Neural progenitor cell (in vitro differentiated cells): ENCODE measurements around the gene RERE. TPM values are rescaled to one million over a fixed set of nuclear protein-coding genes. Genes with fewer than 3 reads are reported as not detected.

Experiments used
- DNase-seq: peaks from one replicate; pipeline ENCODE4 v3.0.0-alpha.2; 2016; ENCODE audit warnings: low spot score
- H2AFZ ChIP-seq: fragments of 200-600 bp; sonication (generic); replicated peaks from 2 replicates; pipeline ENCODE4 v1.6.1; 2016; ENCODE audit warnings: antibody characterized with exemption
- H3F3A ChIP-seq: fragments of 200-600 bp; sonication (generic); 2 replicates; pipeline ENCODE4 v1.6.1; 2016; ENCODE audit warnings: antibody characterized with exemption, low read depth
- H3K27ac ChIP-seq: fragments of 200-600 bp; sonication (generic); 2 replicates; pipeline ENCODE4 v1.5.1; 2016; ENCODE audit warnings: mild to moderate bottlenecking
- H3K27me3 ChIP-seq: fragments of 200-600 bp; sonication (generic); 2 replicates; pipeline ENCODE4 v1.6.1; 2016; ENCODE audit warnings: mild to moderate bottlenecking, moderate library complexity
- H3K36me3 ChIP-seq: fragments of 200-600 bp; sonication (generic); 2 replicates; pipeline ENCODE4 v1.5.1; 2016
- H3K4me1 ChIP-seq: fragments of 200-600 bp; sonication (generic); 2 replicates; pipeline ENCODE4 v1.6.1; 2016; ENCODE audit warnings: mixed run types
- H3K4me2 ChIP-seq: fragments of 200-600 bp; sonication (generic); 2 replicates; pipeline ENCODE4 v1.6.1; 2016
- H3K4me3 ChIP-seq: fragments of 200-600 bp; sonication (generic); 2 replicates; pipeline ENCODE4 v1.5.1; 2016
- H3K79me2 ChIP-seq: fragments of 200-600 bp; sonication (generic); 2 replicates; pipeline ENCODE4 v1.6.1; 2016; ENCODE audit warnings: low read depth
- H3K9ac ChIP-seq: fragments of 200-600 bp; sonication (generic); 2 replicates; pipeline ENCODE4 v1.6.1; 2016
- H3K9me3 ChIP-seq: fragments of 200-600 bp; sonication (generic); 2 replicates; pipeline ENCODE4 v1.5.1; 2016; ENCODE audit warnings: low read depth
- H4K20me1 ChIP-seq: fragments of 200-600 bp; sonication (generic); 2 replicates; pipeline ENCODE4 v1.6.1; 2016; ENCODE audit warnings: low read depth
- H3K27ac Mint-ChIP-seq: 3 replicates; pipeline ENCODE4 v1.8.0; 2021; ENCODE audit warnings: mixed read lengths
- H3K27me3 Mint-ChIP-seq: 2 replicates; pipeline ENCODE4 v1.8.0; 2022; ENCODE audit warnings: low read depth, mild to moderate bottlenecking, inconsistent platforms, moderate library complexity, mixed read lengths; ENCODE audit not compliant: insufficient read depth
- H3K36me3 Mint-ChIP-seq: 3 replicates; pipeline ENCODE4 v1.8.0; 2021; ENCODE audit warnings: mixed read lengths
- H3K4me1 Mint-ChIP-seq: 3 replicates; pipeline ENCODE4 v1.8.0; 2021; ENCODE audit warnings: mixed read lengths
- H3K4me3 Mint-ChIP-seq: 3 replicates; pipeline ENCODE4 v1.8.0; 2021; ENCODE audit warnings: mild to moderate bottlenecking, moderate library complexity, mixed read lengths
- H3K9me3 Mint-ChIP-seq: 3 replicates; pipeline ENCODE4 v1.8.0; 2020; ENCODE audit warnings: mixed read lengths
- EZH2 ChIP-seq: fragments of 200-600 bp; sonication (generic); IDR thresholded peaks from 2 replicates; pipeline ENCODE4 v1.6.1; 2017; ENCODE audit warnings: antibody characterized with exemption, mild to moderate bottlenecking, moderate library complexity
- EZH2phosphoT487 ChIP-seq: fragments of 200-600 bp; sonication (generic); IDR thresholded peaks from 2 replicates; pipeline ENCODE4 v1.6.1; 2017; ENCODE audit warnings: antibody characterized with exemption
- total RNA-seq: library from RNA; depleted of rRNA; stranded (reverse); fragments of >200 nt; gene quantifications from 2 replicates; pipeline ENCODE4 v1.2.3, GENCODE V29; 2015; ENCODE audit warnings: low replicate concordance
- TF ChIP-seq, protein P1 (sequence below): fragments of 200-600 bp; sonication (generic); IDR thresholded peaks from 2 replicates; pipeline ENCODE4 v1.5.1; 2017; ENCODE audit warnings: antibody characterized with exemption, mild to moderate bottlenecking

The RERE gene
- total RNA-seq, 1 donor from 2014 or later, result 29.8 TPM

DNA sequence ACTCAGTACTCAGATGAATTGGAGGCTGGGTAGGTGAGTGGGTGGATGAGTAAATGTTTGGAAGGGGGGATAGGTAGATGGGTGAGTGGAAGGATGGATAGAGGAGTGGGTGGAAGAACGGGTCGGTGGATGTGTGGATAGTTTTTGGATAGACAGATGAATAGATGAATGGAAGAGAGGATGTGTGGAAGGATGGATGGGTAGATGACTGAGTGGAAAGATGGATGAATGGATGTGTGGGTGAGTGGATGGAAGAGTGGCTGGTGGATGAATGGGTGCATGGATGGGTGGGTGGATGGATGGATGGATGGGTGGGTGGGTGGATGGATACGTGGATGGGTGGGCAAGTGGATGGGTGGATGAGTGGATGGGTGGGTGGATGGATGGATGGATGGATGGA is 495.8 kb downstream of the RERE start:
- Mint-ChIP-seq H3K9me3 (peaks cover 3% of the 10 kb centered on the region), H3K27ac (no peak overlapping the region), H3K27me3 (peaks cover 15% of the 10 kb centered on the region), H3K36me3 (no peaks in the 10 kb centered on the region), H3K4me1 (peaks cover 14% of the 10 kb centered on the region), H3K4me3 (no peak overlapping the region)
- no peaks in the 10 kb centered on the region for H3K9me3 ChIP-seq
- TF ChIP-seq, protein P1, sequence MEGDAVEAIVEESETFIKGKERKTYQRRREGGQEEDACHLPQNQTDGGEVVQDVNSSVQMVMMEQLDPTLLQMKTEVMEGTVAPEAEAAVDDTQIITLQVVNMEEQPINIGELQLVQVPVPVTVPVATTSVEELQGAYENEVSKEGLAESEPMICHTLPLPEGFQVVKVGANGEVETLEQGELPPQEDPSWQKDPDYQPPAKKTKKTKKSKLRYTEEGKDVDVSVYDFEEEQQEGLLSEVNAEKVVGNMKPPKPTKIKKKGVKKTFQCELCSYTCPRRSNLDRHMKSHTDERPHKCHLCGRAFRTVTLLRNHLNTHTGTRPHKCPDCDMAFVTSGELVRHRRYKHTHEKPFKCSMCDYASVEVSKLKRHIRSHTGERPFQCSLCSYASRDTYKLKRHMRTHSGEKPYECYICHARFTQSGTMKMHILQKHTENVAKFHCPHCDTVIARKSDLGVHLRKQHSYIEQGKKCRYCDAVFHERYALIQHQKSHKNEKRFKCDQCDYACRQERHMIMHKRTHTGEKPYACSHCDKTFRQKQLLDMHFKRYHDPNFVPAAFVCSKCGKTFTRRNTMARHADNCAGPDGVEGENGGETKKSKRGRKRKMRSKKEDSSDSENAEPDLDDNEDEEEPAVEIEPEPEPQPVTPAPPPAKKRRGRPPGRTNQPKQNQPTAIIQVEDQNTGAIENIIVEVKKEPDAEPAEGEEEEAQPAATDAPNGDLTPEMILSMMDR, result no peak
- TF ChIP-seq EZH2 (no peak), EZH2phosphoT487 (no peak)
- H2AFZ ChIP-seq, result no peak overlapping the region
- H4K20me1 ChIP-seq, result no peaks in the 10 kb centered on the region
- no peaks in the 10 kb centered on the region for H3K36me3 ChIP-seq
- no peak overlapping the region for H3K9ac ChIP-seq
- H3K27ac ChIP-seq, result no peak overlapping the region
- H3F3A ChIP-seq, result no peaks in the 10 kb centered on the region
- H3K4me2 ChIP-seq, result no peak overlapping the region
- peaks cover 35% of the 10 kb centered on the region for H3K27me3 ChIP-seq
- no peaks in the 10 kb centered on the region for H3K4me1 ChIP-seq
- H3K79me2 ChIP-seq, result no peaks in the 10 kb centered on the region
- no peak overlapping the region for H3K4me3 ChIP-seq
- no peak for DNase-seq

- peak overlapping the region; percentile 95 for H2AFZ ChIP-seq
- peaks cover 43% of the 10 kb centered on the region for H3K4me1 Mint-ChIP-seq
- no peaks in the 10 kb centered on the region for H3K79me2 ChIP-seq
- H3K9me3 Mint-ChIP-seq, result peaks cover 3% of the 10 kb centered on the region
- H3K27ac ChIP-seq, result no peak overlapping the region
- H3K4me3 ChIP-seq, result peak overlapping the region; percentile 66
- H3K36me3 Mint-ChIP-seq, result no peaks in the 10 kb centered on the region
- peaks cover 25% of the 10 kb centered on the region for H3K27me3 Mint-ChIP-seq
- TF ChIP-seq, protein P1, result no peak
- TF ChIP-seq EZH2phosphoT487 (no peak), EZH2 (no peak)
- peaks cover 14% of the 10 kb centered on the region for H3K4me1 ChIP-seq
- H4K20me1 ChIP-seq, result no peaks in the 10 kb centered on the region
- H3K4me3 Mint-ChIP-seq, result peak overlapping the region; percentile 83
- DNase-seq, result peak; percentile 32
- peaks cover 39% of the 10 kb centered on the region for H3K27me3 ChIP-seq
- no peaks in the 10 kb centered on the region for H3K9me3 ChIP-seq
- H3F3A ChIP-seq, result no peaks in the 10 kb centered on the region
- H3K4me2 ChIP-seq, result peak overlapping the region; percentile 95
- no peak overlapping the region for H3K9ac ChIP-seq
- H3K36me3 ChIP-seq, result no peaks in the 10 kb centered on the region
- H3K27ac Mint-ChIP-seq, result no peak overlapping the region
Observed at GRCh38 chr1:8318436-8318835, 499.0 kb downstream of the RERE start.

- Mint-ChIP-seq H3K27ac (peak within 1 kb of the TSS; percentile 87), H3K36me3 (no peaks in the 10 kb centered on the region), H3K9me3 (peaks cover 3% of the 10 kb centered on the region), H3K4me1 (peaks cover 43% of the 10 kb centered on the region), H3K4me3 (peak within 1 kb of the TSS; percentile 90), H3K27me3 (peaks cover 25% of the 10 kb centered on the region)
- H3K9ac ChIP-seq, result no peak within 1 kb of the TSS
- H3K4me2 ChIP-seq, result peak within 1 kb of the TSS; percentile 95
- DNase-seq, result peak; percentile 88
- no peak within 1 kb of the TSS for H3K27ac ChIP-seq
- H3K9me3 ChIP-seq, result no peaks in the 10 kb centered on the region
- peak within 1 kb of the TSS; percentile 66 for H3K4me3 ChIP-seq
- H3K36me3 ChIP-seq, result no peaks in the 10 kb centered on the region
- no peak for TF ChIP-seq EZH2
- TF ChIP-seq, protein P1, result peak; percentile 6
- peaks cover 14% of the 10 kb centered on the region for H3K4me1 ChIP-seq
- H3F3A ChIP-seq, result no peaks in the 10 kb centered on the region
- H4K20me1 ChIP-seq, result no peaks in the 10 kb centered on the region
- H3K79me2 ChIP-seq, result no peaks in the 10 kb centered on the region
- H3K27me3 ChIP-seq, result peaks cover 39% of the 10 kb centered on the region
- H2AFZ ChIP-seq, result peak within 1 kb of the TSS; percentile 95
Observed at GRCh38 chr1:8317647-8318381, 499.6 kb downstream of the RERE start, which contains the start of gene SLC45A1. Gene SLC45A1, plus strand, starts transcription at chr1:8318114. Its CDS starts 6,216 bp downstream, at chr1:8324330.
